Loucy (cell line): Measurements from ENCODE around the gene NRG3.

Source experiments
- H2AFZ ChIP-seq: fragments of 200-600 bp; sonication (generic); 2 replicates; pipeline ENCODE4 v1.6.0; 2016; ENCODE audit warnings: antibody characterized with exemption, mild to moderate bottlenecking, low read length, moderate library complexity
- H3F3A ChIP-seq: fragments of 200-600 bp; 2 replicates; pipeline ENCODE4 v1.6.0; 2016; ENCODE audit warnings: antibody characterized with exemption, low read depth, mild to moderate bottlenecking
- H3K27me3 ChIP-seq: fragments of 200-600 bp; sonication (generic); 2 replicates; pipeline ENCODE4 v1.6.1; 2014; ENCODE audit warnings: low read length, mild to moderate bottlenecking; ENCODE audit not compliant: insufficient read depth, poor library complexity, severe bottlenecking
- H3K36me3 ChIP-seq: fragments of 200-600 bp; sonication (generic); 2 replicates; pipeline ENCODE4 v1.6.1; 2016; ENCODE audit warnings: low read length; ENCODE audit not compliant: insufficient read depth
- H3K4me1 ChIP-seq: fragments of 200-600 bp; sonication (generic); 2 replicates; pipeline ENCODE4 v1.5.1; 2014; ENCODE audit warnings: low read length, mild to moderate bottlenecking; ENCODE audit not compliant: insufficient read depth, poor library complexity, severe bottlenecking
- H3K4me2 ChIP-seq: fragments of 200-600 bp; sonication (generic); 2 replicates; pipeline ENCODE4 v1.6.0; 2014; ENCODE audit warnings: antibody characterized with exemption, low read length, low read depth, mild to moderate bottlenecking; ENCODE audit not compliant: poor library complexity, severe bottlenecking
- H3K4me3 ChIP-seq: fragments of 200-600 bp; sonication (generic); 2 replicates; pipeline ENCODE4 v1.5.1; 2014; ENCODE audit warnings: low read length, mild to moderate bottlenecking, mixed read lengths; ENCODE audit not compliant: poor library complexity, severe bottlenecking
- H3K79me2 ChIP-seq: fragments of 200-600 bp; sonication (generic); 2 replicates; pipeline ENCODE4 v1.6.1; 2014; ENCODE audit warnings: low read length; ENCODE audit not compliant: insufficient read depth
- H3K9ac ChIP-seq: fragments of 200-600 bp; sonication (generic); 2 replicates; pipeline ENCODE4 v1.6.0; 2014; ENCODE audit warnings: mild to moderate bottlenecking, low read depth, low read length, moderate library complexity; ENCODE audit not compliant: poor library complexity, severe bottlenecking
- H3K9me2 ChIP-seq: fragments of 200-600 bp; sonication (generic); replicated peaks from 2 replicates; pipeline ENCODE4 v1.6.1; 2016; ENCODE audit warnings: low read depth, low read length, mixed read lengths
- H3K9me3 ChIP-seq: fragments of 200-600 bp; sonication (generic); 2 replicates; pipeline ENCODE4 v1.6.1; 2014; ENCODE audit warnings: mild to moderate bottlenecking, antibody characterized with exemption, low read length, low read depth; ENCODE audit not compliant: insufficient read depth
- H4K20me1 ChIP-seq: fragments of 200-600 bp; sonication (generic); 2 replicates; pipeline ENCODE4 v1.6.0; 2014; ENCODE audit warnings: antibody characterized with exemption, low read length, mild to moderate bottlenecking; ENCODE audit not compliant: insufficient read depth, poor library complexity, severe bottlenecking
- EZH2phosphoT487 ChIP-seq: fragments of 200-600 bp; IDR thresholded peaks from 2 replicates; pipeline ENCODE4 v1.6.1; 2018; ENCODE audit warnings: antibody characterized with exemption, mild to moderate bottlenecking, moderate library complexity, borderline replicate concordance
- TF ChIP-seq, protein P1 (sequence below): fragments of 200-600 bp; sonication (generic); conservative IDR thresholded peaks from 2 replicates; pipeline ENCODE4 v1.5.1; 2014; ENCODE audit warnings: mild to moderate bottlenecking, antibody characterized with exemption, low read length

NRG3 gene

DNA sequence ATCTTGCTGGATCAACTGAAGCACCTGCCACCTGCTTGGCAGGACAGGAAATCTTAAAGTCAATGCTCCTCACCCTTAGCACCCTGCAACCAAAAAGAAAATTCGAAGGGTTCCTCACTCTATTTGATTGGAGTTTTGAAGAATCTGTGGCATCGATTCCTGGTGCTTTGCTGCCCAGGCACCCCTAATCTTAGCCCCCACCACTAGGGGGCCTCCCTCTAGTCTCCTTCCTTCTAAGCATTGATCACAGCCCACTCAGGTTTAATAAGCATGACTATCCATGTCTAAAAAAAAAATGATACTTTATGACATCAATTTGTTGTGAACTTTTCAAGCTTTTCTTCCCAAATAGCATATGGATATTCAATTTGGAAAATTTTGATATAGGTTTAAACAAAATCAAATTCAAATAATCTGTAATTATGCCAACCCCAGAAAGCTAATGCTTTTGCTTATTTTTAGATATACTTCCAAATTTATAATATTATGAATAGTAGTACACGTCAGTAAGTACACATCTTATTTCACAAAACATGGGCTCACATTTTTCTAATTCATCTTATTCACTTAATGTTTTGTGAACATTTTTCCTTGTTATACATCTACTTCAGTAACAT is 45.3 kb downstream of the NRG3 start:
- no peaks in the 10 kb centered on the region for H3K79me2 ChIP-seq
- H3K9ac ChIP-seq, result no peak overlapping the region
- no peaks in the 10 kb centered on the region for H3F3A ChIP-seq
- TF ChIP-seq EZH2phosphoT487, result no peak
- TF ChIP-seq, protein P1, sequence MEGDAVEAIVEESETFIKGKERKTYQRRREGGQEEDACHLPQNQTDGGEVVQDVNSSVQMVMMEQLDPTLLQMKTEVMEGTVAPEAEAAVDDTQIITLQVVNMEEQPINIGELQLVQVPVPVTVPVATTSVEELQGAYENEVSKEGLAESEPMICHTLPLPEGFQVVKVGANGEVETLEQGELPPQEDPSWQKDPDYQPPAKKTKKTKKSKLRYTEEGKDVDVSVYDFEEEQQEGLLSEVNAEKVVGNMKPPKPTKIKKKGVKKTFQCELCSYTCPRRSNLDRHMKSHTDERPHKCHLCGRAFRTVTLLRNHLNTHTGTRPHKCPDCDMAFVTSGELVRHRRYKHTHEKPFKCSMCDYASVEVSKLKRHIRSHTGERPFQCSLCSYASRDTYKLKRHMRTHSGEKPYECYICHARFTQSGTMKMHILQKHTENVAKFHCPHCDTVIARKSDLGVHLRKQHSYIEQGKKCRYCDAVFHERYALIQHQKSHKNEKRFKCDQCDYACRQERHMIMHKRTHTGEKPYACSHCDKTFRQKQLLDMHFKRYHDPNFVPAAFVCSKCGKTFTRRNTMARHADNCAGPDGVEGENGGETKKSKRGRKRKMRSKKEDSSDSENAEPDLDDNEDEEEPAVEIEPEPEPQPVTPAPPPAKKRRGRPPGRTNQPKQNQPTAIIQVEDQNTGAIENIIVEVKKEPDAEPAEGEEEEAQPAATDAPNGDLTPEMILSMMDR, result peak; percentile 72
- H3K4me2 ChIP-seq, result no peak overlapping the region
- H4K20me1 ChIP-seq, result no peaks in the 10 kb centered on the region
- no peaks in the 10 kb centered on the region for H3K9me3 ChIP-seq
- no peak overlapping the region for H2AFZ ChIP-seq
- no peaks in the 10 kb centered on the region for H3K27me3 ChIP-seq
- no peaks in the 10 kb centered on the region for H3K36me3 ChIP-seq
- H3K9me2 ChIP-seq, result no peaks in the 10 kb centered on the region
- H3K4me3 ChIP-seq, result no peak overlapping the region
- H3K4me1 ChIP-seq, result no peaks in the 10 kb centered on the region

DNA sequence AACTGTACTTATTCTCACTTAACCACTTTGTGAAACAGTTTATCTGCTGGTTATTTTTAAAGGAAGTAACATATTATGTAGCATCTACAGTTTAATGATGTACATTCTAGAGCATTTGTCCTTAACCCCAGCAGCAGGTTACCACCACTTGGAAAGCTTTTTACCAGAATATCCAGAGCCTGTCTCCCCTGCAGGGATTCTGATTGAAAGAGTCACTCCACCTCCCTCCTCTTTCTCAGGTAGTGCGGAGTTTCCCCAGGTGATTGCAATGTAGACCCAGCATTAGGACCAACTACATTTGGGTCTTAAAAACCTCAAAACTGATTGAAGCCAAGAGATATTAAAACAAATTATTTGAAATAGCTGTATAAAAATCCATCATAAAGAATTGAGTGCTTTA is 53.1 kb downstream of the NRG3 start:
- H3K36me3 ChIP-seq, result no peaks in the 10 kb centered on the region
- no peak overlapping the region for H3K9ac ChIP-seq
- no peak overlapping the region for H2AFZ ChIP-seq
- H3K79me2 ChIP-seq, result no peaks in the 10 kb centered on the region
- no peaks in the 10 kb centered on the region for H3K9me2 ChIP-seq
- no peak overlapping the region for H3K4me2 ChIP-seq
- TF ChIP-seq EZH2phosphoT487, result no peak
- TF ChIP-seq, protein P1, result no peak
- no peaks in the 10 kb centered on the region for H4K20me1 ChIP-seq
- H3K27me3 ChIP-seq, result no peaks in the 10 kb centered on the region
- no peaks in the 10 kb centered on the region for H3K4me1 ChIP-seq
- no peaks in the 10 kb centered on the region for H3K9me3 ChIP-seq
- H3F3A ChIP-seq, result no peaks in the 10 kb centered on the region
- no peak overlapping the region for H3K4me3 ChIP-seq

DNA sequence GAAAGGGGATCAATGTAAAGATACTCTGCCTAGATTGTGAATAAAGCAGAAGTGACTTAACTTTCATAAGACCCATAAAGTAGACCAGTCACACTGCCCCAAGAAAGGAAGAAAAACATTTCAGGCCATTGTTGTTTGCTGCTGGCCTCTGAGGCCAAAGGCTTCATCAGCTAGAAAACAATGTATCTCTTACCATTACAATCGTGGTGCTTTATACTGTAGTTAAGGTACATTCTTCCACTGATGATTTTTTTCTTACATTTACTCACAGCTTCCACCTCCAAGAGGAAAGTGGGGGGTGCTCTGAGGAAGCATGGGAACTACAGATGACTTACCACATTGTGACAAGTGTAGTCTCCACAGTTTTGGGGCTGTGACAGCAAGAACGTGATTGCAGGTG is 68.6 kb downstream of the NRG3 start:
- Histone ChIP-seq H3K27me3 (no peaks in the 10 kb centered on the region), H3K9ac (no peak overlapping the region), H3F3A (no peaks in the 10 kb centered on the region), H2AFZ (no peak overlapping the region), H3K4me2 (no peak overlapping the region), H4K20me1 (no peaks in the 10 kb centered on the region), H3K79me2 (no peaks in the 10 kb centered on the region), H3K36me3 (no peaks in the 10 kb centered on the region), H3K9me2 (no peaks in the 10 kb centered on the region), H3K4me1 (no peaks in the 10 kb centered on the region), H3K9me3 (0 out of 2 replicates have a peak, but pooled peaks cover 3% of the 10 kb centered on the region), H3K4me3 (no peak overlapping the region)
- TF ChIP-seq, protein P1, result no peak
- TF ChIP-seq EZH2phosphoT487, result no peak
